H1 (cell line): Measurements from ENCODE around the gene TRIM44. TPM values are rescaled to one million over a fixed set of nuclear protein-coding genes. Genes with fewer than 3 reads are reported as not detected.

Experiments used
- polyA plus RNA-seq, 7 experiments: library from polyadenylated mRNA; depleted of rRNA in 3 of 7; stranded (reverse) in 5 of 7; unstranded in 2 of 7; fragments of >200 nt in 5 of 7; fragments of 200-250 nt in 2 of 7; gene quantifications; 1 replicate in 5 of 7; 2 replicates in 1 of 7; 4 replicates in 1 of 7; pipeline versions ENCODE4 v1.2.1 to v1.2.3, GENCODE V29; 2011 to 2013; ENCODE audit warnings: missing spikeins in 2 of 7, mixed read lengths in 2 of 7
- total RNA-seq: library from RNA; stranded (reverse); fragmentation: NEBNext Ultra II Directional; extraction: Animal tissue kit (Norgen Biotek cat#: 25700); gene quantifications from 2 replicates; pipeline ENCODE4 v1.2.1, GENCODE V29; 2021

TRIM44 gene
- total and polyA plus RNA-seq, 2 of the 8 experiments (the other 6 are each of a cell fraction or from before 2014, with no cell fraction given) = 13.9 to 34.4 TPM

Other genes with a start within 250 kb of the TRIM44 start
- 1.2 and 1.4 TPM in 2 replicates for gene SLC1A2, start 243.2 kb upstream of the TRIM44 start, total RNA-seq
- gene SLC1A2, start 243.2 kb upstream of the TRIM44 start, polyA plus RNA-seq (2011; rRNA removed) = 0.28 and 0.57 TPM in 2 replicates
- gene PAMR1, start 137.2 kb upstream of the TRIM44 start, total RNA-seq = 3.0 TPM in 2 replicates
- 6.9 and 7.3 TPM in 2 replicates for gene PAMR1, start 137.2 kb upstream of the TRIM44 start, polyA plus RNA-seq (2011; rRNA removed)
- 13.3 and 14.2 TPM in 2 replicates for gene FJX1, start 44.3 kb upstream of the TRIM44 start, total RNA-seq
- gene FJX1, start 44.3 kb upstream of the TRIM44 start, polyA plus RNA-seq (2011; rRNA removed) = 6.3 and 10.0 TPM in 2 replicates